22Rv1 (cell line): ENCODE results near the gene KCMF1.

Experiments used
- ZFX ChIP-seq: fragments of 450-650 bp; IDR thresholded peaks from 2 replicates; pipeline ENCODE4 v1.6.1; 2017; ENCODE audit warnings: antibody characterized with exemption, borderline replicate concordance
- TF ChIP-seq, protein P1 (sequence below): fragments of 450-650 bp; IDR thresholded peaks from 2 replicates; pipeline ENCODE4 v1.5.1; 2017; ENCODE audit warnings: mild to moderate bottlenecking

DNA sequence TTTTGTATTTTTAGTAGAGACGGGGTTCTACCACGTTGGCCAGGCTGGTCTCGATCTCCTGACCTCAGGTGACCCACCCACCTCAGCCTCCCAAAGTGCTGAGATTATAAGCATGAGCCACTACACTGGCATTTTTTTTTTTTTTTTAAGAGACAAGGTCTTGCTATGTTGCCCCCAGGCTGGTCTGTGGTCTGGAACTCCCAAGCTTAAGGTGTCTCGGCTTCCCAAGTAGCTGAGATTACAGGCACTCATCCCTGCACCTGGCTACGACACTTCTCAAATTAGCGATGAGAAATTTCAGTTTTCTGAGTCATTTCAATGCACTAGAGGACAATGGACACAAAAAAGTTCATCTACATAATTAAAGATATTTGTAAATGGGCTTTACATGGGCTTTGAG lies 125.7 kb downstream of the KCMF1 start:
- TF ChIP-seq, protein P1, sequence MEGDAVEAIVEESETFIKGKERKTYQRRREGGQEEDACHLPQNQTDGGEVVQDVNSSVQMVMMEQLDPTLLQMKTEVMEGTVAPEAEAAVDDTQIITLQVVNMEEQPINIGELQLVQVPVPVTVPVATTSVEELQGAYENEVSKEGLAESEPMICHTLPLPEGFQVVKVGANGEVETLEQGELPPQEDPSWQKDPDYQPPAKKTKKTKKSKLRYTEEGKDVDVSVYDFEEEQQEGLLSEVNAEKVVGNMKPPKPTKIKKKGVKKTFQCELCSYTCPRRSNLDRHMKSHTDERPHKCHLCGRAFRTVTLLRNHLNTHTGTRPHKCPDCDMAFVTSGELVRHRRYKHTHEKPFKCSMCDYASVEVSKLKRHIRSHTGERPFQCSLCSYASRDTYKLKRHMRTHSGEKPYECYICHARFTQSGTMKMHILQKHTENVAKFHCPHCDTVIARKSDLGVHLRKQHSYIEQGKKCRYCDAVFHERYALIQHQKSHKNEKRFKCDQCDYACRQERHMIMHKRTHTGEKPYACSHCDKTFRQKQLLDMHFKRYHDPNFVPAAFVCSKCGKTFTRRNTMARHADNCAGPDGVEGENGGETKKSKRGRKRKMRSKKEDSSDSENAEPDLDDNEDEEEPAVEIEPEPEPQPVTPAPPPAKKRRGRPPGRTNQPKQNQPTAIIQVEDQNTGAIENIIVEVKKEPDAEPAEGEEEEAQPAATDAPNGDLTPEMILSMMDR = no peak
- no peak for TF ChIP-seq ZFX
